HK-2 (cell line): ENCODE data around the gene BHLHE40.

Experiments
- DNase-seq: peaks from one replicate; pipeline ENCODE4 v3.0.0-alpha.2; 2018; ENCODE audit not compliant: unreplicated experiment

The BHLHE40 gene

DNA sequence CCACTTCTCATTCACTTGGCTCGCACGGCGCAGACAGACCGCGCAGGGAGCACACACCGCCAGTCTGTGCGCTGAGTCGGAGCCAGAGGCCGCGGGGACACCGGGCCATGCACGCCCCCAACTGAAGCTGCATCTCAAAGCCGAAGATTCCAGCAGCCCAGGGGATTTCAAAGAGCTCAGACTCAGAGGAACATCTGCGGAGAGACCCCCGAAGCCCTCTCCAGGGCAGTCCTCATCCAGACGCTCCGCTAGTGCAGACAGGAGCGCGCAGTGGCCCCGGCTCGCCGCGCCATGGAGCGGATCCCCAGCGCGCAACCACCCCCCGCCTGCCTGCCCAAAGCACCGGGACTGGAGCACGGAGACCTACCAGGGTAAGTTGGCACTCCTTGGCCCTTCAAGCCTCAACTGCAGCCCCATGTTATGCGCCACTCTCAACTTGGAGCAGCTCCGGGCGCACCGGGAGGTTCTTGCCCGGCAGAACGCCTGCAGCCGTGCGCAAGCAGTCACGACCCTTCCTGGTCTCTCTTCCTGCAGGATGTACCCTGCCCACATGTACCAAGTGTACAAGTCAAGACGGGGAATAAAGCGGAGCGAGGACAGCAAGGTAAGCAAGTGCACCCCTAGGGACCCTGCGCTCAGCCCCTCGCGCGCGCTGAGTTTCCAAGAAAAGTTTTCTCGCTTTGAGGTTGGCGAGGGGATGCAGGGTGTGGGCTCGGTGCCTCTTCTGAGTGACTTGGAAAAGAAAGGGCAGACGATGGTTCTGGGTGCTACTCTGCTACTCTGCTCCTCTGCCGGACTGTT, at the start of gene BHLHE40:
TSS of gene BHLHE40 (plus strand) at position 10 of the 801 bp plus-strand sequence. CDS start at position 292, 282 bp downstream.
- DNase-seq, result no peak

DNA sequence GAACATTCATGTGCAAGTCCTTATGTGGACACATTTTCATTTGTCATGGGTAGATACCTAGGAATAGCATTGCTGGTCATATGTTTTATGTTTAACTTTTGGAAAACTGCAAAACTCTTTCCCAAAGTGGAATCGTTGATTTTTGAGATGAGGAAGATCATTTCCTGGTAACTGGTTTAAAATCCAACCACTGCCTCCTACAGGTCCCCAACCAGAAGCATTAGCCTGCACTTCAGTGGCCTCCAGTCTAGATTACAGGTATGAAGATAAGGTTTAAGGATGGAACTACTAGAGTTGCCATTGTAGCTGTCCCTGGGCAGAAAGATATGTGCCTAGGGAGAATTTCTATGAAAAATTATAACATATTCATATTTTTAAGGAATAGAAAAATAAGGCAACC, 48.7 kb upstream of the BHLHE40 start:
- DNase-seq, result no peak

DNA sequence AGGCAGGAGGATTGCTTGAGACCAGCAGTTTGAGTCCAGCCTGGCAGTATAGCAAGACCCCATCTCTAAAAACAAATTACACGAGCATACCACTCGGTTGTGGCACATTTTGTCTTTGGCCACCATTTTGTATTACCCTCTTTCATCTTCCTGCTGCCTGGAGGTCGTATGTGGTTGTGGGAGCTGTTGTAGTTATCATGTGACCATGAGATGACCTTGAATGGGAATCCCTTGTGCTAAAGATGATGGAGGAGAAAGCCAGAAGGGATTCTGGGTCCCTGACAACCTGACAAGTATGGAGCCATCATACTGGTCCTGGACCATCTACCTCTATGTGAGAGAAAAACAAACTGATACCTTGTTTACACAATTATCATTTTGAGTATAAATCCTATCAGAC, 45.2 kb upstream of the BHLHE40 start:
- DNase-seq, result no peak

DNA sequence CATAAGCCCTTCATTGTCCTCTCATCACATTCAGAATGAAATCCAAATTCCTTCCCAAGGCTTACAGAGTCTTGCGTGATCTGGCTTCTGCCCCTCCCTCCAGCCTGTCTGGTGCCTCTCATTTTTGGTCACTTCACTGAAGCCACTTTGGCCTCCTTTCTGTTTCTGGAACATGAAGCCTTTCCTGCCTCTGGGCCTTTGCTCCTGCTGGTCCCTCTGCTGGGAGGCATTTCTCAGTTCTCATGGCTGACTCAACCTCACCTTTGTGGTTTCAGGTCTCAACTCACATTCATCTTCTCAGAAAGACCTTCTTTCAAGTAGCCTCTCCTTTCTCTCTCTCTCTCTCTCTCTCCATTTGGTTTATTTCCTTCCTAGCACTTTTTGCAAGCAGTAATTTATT, 43.9 kb upstream of the BHLHE40 start:
- no peak for DNase-seq

DNA sequence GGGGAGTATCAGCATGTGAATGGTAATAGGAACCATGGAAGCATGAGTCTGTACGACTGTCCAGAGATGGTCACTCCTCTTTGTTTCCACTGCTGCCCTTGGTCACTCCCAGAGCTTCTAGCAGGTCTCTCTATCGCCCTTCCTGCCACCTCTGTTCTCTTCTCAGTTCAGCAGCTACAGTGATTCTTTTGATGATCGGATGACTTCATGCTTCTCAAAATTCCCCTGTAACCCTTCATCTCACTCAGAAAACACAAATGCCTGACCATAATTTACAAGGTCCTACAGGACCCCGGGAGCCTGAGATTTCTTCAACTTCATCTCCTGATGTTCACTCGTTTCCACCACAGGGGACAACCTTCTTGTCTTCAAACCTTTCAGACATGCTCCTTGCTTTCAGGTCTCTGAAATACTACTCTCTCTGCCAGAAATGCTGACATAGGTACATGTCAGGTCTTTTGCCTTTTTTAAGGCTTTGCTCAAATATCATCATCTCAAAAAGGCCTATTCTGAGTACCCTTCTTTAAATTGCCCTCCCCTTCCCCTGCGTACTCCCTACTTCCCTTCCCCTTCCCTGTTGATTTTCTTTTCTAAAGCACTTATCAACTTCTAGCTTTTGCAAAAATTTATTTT, 42.1 kb upstream of the BHLHE40 start:
- DNase-seq, result no peak

DNA sequence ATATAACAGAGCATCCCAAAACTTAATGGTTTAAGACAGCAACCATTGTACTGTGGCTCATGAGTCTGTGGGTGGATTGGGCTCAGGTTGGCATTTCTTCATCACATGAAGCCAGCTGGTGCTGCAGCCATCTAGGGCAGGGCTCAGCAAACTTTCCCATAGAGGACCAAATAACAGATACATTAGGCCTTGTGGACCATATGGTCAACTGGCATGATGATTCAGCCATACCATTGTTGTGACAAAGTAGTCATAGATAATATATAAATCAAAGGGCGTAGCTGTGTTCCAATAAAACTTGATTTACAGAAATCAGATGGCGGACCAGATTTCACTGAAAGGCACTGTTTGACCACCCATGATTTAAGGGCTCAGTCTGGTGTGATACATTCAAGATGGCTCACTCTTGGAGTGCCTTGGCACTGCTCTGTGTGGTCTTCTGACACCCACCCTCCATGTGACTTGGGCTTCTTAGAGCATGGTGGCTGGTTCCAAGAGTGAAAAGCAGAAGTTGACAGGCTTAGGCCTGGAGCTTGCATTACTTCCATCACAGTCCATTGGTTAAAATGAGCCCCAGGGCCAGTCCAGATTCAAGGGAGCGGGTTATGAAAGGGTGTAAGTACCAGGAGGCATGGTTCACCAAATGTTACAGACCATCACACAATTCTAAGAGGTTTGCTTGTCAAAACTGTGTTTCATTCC, 40.8 kb upstream of the BHLHE40 start:
- no peak for DNase-seq

DNA sequence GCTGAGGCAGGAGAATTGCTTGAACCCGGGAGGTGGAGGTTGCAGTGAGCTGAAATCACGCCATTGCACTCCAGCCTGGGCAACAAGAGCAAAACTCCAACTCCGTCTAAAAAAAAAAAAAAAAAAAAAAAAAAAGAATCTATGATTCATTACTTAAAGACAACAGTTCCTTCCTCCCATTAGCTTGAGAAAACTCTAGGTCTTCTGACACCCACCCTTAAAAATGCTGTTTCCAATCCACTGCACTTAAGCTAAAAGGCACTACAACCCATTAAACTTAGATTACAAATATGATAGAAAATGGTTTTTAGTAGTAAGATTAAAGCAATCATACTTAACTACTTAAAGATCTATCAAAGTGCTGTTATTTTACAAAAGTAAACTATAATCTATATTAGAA, 40.0 kb upstream of the BHLHE40 start:
- DNase-seq, result no peak

DNA sequence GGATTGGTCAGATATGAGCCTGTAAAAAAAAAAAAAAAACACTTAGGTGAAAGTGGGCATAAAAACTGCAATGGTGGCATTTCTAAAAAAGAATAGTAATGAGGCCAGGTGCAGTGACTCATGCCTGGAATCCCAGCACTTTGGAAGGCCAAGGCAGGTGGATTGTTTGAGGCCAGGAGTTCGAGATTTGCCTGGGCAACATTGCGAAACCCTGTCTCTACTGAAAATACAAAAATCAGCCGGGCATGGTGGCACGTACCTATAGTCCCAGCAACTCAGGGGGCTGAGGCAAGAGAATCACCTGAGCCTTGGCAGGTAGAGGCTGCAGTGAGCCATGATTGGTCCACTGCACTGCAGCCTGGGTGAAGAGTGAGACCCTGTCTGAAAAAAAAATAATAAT, 38.3 kb upstream of the BHLHE40 start:
- no peak for DNase-seq

DNA sequence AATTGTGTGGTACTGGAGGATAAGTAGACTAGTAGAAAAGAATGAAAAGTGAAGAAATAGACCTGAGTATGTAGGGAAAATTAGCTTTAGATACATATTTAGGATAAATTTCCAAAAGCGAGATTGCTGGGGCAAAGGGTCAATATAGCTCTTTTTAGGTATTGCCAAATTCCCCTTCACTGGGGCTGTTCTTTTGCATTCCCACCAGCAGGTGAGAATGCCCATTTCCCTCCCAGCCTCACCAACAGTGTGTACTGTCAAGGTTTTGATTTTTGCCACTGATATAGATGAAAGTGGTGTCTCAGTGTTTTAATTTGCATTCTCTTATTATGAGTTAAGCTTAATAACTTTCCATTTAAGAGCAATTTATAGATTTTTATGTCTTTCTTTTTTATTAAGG, 35.7 kb upstream of the BHLHE40 start:
- DNase-seq, result no peak

DNA sequence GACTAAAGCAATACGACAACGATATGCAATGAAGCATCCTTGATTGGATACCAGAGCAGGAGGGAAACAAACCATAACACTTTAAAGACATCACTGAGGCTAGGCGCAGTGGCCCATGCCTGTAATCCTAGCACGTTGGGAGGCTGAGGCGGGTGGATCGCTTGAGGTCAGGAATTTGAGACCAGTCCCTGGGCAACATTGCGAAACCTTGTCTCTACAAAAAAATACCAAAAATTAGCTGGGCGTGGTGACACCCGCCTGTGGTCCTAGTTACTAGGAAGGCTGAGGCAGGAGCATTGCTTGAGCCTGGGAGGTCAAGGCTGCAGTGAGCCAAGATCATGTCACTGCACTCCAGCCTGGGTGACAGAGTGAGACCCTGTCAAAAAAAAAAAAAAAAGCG, 33.9 kb upstream of the BHLHE40 start:
- no peak for DNase-seq

DNA sequence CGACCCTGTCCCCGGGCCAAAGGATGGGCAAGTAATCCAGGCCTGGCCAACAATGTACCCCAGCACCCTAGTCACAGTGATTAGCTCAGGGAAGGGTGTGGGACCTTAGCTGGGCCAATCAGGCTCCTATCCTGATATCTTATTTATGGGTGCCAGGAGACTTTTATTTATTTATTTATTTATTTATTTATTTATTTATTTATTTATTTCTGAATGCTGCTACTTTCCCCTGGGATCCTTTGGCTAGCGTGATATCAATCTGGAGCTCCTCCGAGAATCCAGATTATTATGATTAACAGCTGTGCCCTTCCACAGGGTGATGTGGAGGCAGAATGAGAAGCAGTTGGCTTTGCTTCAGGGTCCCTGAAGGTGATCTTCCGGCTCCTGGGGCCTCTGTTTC, 32.2 kb upstream of the BHLHE40 start:
- DNase-seq, result no peak

DNA sequence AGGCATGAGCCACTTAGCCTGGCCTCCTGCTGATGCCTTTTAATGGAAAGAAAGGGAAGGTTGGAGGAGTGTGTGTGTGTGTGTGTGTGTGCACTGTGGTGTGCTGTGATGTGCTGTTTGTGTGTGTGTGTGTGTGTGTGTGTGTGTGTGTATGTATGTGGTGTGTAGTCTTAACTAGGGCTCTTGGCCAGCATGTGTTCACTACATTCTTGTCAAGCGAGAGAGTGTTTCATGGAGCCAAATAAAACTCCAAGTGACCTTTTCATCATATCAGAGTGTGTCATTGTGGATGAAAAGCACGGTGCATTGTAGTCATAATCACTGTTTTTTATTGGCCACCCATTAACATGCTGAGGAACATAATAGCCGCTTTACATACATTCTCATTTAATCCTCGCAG, 30.8 kb upstream of the BHLHE40 start:
- DNase-seq, result no peak

DNA sequence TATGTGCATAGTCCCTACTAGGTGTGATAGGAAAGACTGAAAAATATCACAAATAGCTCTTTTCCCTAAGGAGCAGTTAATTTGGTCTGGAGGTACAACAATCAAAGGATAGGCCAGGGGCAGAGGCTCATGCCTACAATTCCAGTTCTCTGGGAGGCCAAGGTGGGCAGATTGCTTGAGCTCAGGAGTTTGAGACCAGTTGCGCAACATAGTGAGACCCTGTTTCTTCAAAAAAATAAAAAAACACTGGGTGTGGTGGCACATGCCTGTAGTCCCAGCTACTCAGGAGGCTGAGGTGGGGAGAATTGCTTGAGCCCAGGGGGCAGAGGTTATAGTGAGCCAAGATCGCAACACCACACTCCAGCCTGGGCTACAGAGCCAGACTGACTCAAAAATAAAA, 30.2 kb upstream of the BHLHE40 start:
- DNase-seq, result no peak

DNA sequence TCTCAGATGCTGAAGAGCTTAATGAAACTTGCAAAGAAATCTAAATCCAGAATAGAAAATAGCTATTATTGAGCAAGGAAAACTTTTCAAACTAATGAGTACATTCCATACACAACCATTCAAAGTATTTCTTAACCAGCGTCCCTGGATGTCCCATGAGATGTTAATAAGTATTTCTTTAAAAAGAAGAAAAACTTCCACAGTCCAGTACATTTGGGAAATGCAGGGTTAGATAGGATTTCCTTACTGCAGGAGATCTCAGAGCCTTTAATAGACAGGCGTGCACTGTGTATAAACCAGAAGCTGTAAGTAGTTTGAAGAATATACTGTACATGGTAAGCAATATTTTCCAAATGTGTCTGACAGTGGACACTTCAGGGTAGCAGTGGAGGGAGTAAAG, 29.6 kb upstream of the BHLHE40 start:
- DNase-seq, result no peak

DNA sequence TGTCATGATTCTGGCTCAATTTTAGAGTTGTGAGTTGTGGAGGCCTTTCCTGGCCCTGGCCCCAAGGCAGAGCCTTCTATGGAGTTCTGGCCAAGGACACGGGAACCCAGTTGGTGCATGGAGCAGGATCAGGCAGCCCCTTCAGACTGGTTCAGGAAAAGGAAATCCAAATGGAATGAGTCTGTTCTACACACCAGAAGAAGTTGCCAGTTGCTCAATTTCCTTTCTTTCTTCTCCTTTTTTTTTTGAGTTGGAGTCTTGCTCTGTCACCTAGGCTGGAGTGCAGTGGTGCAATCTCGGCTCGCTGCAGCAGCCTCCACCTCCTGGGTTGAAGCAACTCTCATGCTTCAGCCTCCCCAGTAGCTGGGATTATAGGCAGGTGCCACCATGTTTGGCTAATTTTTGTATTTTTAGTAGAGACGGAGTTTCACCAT, 28.9 kb upstream of the BHLHE40 start:
- no peak for DNase-seq

DNA sequence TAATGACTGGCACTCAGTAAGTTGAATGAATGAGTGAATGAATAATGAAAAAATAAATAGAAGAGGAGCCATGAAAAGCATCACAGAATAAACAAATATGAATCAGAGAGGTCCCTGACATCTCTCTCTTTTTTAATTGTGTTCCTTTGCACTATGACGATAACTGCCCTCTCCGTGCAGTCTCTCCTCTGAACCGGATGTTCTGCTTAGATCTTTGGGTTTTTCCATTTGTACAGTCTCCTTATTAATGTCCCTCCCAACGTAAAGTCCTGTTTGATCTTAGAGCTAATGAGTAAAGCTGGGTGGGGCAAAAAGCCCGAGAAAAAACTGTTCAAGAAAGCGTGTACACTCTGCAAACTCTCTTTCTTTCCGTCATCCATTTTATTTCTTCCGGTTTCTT, 28.3 kb upstream of the BHLHE40 start:
- no peak for DNase-seq

DNA sequence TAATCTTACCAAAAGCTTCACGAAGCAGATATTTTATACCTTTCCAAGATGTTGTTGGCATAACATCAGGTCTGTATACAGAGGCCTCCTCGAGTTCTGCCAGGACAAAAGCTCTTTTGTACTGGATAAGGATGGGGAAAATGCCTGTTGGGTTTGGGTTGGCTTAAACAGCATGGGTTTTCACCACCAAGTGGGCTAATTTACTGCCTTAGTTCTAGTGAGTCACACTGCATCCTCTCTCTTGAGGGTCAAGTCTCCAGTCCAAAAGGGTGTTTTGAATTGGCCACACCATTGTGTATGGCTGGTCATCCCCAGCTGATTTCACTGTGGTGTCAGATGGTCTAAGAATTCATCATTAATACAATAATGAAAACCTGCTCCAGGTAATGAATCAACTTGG, 26.1 kb upstream of the BHLHE40 start:
- DNase-seq, result no peak

DNA sequence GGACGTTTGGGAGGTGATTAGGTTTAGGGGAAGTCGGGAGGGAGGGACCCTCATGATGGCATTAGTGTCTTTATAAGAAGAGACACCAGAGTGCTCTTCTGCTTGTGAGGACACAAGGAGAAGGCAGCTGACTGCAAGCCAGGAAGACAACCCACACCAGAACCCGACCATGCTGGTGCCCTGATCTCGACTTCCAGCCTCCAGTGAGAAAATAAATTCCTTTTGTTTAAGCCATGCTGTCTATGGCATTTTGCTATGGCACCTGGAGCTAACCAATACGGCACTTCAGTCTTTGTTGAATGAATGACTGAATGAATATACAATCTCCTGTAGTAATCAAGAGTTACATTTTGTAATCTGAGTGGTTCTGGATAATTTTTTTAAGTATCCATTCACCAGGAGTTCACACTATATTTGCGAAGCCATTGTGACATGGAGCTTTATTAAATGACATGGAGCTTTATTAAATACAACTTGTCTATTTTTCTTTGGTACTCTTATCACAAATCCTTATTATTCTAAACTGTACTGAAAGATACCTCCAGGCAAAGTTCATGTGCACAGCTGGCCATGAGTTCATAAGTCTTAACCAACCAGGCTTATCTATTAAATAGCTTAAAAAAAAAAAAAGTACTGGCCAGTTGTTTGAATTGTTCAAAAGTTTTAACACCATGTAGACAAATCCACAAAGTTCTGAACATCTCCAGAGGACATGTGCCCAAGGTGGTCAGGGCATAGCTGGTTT, 24.8 kb upstream of the BHLHE40 start:
- no peak for DNase-seq

DNA sequence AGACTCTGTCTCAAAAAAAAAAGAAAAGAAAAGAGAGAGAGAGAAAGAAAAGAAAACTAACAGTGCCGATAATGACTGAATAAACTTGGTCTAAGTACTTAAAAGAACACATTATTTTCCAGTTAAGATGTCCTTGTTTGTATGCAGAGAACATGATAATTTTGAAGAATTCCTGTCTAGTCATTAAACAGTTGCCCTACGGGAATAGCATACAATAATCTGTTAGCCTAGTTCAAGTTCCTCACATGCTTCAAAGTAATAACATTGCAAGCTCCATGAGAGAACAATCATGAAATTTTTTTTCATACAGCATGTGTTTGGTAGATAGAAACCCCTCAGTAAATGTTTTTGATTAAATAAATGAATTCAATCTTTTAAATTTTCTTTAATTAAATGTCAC, 23.1 kb upstream of the BHLHE40 start:
- no peak for DNase-seq

DNA sequence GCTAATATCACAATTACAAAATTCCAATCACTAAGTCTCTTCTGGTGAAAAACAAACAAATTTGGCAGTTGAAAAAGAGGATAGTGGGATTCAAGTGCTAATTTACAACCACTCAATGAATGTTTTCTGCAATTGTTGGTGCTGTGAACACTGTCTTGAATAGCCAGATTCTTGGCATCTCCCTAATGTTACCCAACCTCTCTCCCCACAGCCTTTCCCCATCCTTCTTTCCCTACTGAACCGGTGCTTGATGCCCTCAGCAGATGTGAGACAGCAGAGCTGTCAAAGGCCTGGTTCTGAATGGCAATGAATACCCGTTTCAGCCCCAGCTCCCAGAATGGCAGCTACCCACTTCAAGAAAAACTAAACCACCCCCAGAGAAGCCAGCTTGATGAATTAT, 22.5 kb upstream of the BHLHE40 start:
- DNase-seq, result no peak

DNA sequence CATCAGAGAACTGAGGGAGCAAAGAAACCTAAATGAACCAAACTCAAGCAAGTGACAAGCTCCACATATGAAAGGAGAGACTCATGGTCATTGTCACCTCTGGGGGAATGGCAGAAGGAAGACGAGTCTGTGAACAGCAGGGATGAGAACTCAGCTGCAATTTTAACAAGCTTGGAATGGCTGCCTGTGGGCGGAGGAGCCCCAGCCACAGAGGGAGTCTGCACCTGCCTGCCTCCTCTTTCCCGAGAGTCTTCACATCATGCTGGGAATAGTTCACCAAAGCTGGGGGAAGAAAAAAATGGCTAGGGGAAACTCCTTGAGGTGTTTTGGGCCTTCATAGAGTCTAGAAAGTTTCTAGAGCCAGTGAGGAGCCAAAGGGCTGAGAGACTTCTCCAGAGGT, 21.3 kb upstream of the BHLHE40 start:
- no peak for DNase-seq

DNA sequence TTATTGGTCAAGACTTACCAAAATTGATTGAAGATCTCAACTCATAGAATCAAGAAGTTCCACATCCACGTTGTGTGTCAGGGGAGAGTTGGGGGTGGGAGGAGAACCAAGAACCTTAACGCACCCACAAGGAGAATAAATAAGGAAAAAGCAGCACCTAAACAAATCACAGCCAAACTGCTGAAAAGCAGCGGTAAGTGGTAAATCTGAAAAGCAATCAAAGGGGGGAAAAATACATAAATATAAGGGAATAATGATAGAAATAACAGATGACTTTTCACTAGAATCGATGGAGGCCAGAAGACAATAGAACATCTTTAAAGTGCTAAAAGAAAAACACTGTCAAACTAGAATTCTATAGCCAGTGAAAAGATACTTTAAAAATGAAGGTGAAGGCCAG, 20.1 kb upstream of the BHLHE40 start:
- DNase-seq, result no peak
